Stomach (tissue), 4 donors: ENCODE data around the gene MID1.

Experiments used
- CTCF ChIP-seq, 7 experiments: fragments of 450-650 bp in 4 of 7; fragments of 200-600 bp in 3 of 7; sonication (generic) in 3 of 7; IDR thresholded peaks; one replicate each; pipeline ENCODE4 v1.5.1; 2016 to 2019; ENCODE audit warnings: antibody characterized with exemption in 7 of 7, control low read depth in 2 of 7, mild to moderate bottlenecking in 1 of 7
- POLR2A ChIP-seq, 4 donors: fragments of 450-650 bp; IDR thresholded peaks; one replicate each; pipeline ENCODE4 v1.6.1; 2016; ENCODE audit warnings: antibody characterized with exemption in 4 of 4, control low read depth in 2 of 4, mild to moderate bottlenecking in 1 of 4, moderate library complexity in 1 of 4

- TF ChIP-seq CTCF (IDR thresholded peaks at IDR 0.05), result no peak
- TF ChIP-seq POLR2A (IDR thresholded peaks at IDR 0.05), result no peak
Observed at GRCh38 chrX:10513974-10514373, 106.4 kb downstream of the MID1 start.
